CD4-positive, CD25-positive, alpha-beta regulatory T cell (primary cell): ENCODE results near the gene ZNF618. TPM values are rescaled to one million over a fixed set of nuclear protein-coding genes. Genes with fewer than 3 reads are reported as not detected.

Experiments used
- ATAC-seq, 2 donors: fragments of 150-1000 bp; cut with Tn5 transposase; one replicate each; pipeline ENCODE4 v1.10.0; 2021; ENCODE audit warnings: low read depth in 2 of 2, moderate number of reproducible peaks in 2 of 2, moderate library complexity in 1 of 2
- DNase-seq, 3 donors: peaks; one replicate each; pipeline versions ENCODE4 v3.0.0 to v3.0.0-alpha.2; 2012 to 2022; ENCODE audit warnings: mixed read lengths in 1 of 3
- H3K27ac ChIP-seq: one replicate; pipeline ENCODE4 v1.7.0; 2013; ENCODE audit warnings: mild to moderate bottlenecking, low read length; ENCODE audit not compliant: insufficient read depth, poor library complexity, severe bottlenecking
- H3K27me3 ChIP-seq: one replicate; pipeline ENCODE4 v1.7.0; 2013; ENCODE audit warnings: low read length; ENCODE audit not compliant: control insufficient read depth, insufficient read depth
- H3K36me3 ChIP-seq: one replicate; pipeline ENCODE4 v1.7.0; 2013; ENCODE audit warnings: mild to moderate bottlenecking, low read length, moderate library complexity; ENCODE audit not compliant: control insufficient read depth, insufficient read depth
- H3K4me1 ChIP-seq: 2 replicates; pipeline ENCODE4 v1.7.0; 2013; ENCODE audit warnings: mild to moderate bottlenecking, low read length; ENCODE audit not compliant: insufficient read depth, control insufficient read depth, poor library complexity, severe bottlenecking
- H3K4me3 ChIP-seq: one replicate; pipeline ENCODE4 v1.7.0; 2013; ENCODE audit warnings: low read depth, mild to moderate bottlenecking, low read length, moderate library complexity
- H3K9me3 ChIP-seq, 2 experiments: 1 replicate in 1 of 2; 2 replicates in 1 of 2; pipeline ENCODE4 v1.7.0; 2013; ENCODE audit warnings: low read length in 2 of 2, mild to moderate bottlenecking in 1 of 2, moderate library complexity in 1 of 2; ENCODE audit not compliant: control insufficient read depth in 2 of 2
- H3K27ac Mint-ChIP-seq, 3 donors: one replicate each; pipeline ENCODE4 v1.8.0; 2020 to 2022; ENCODE audit warnings: mild to moderate bottlenecking in 3 of 3, mixed read lengths in 3 of 3, moderate library complexity in 2 of 3
- H3K27me3 Mint-ChIP-seq: one replicate; pipeline ENCODE4 v1.8.0; 2022; ENCODE audit warnings: mild to moderate bottlenecking, mixed read lengths
- H3K36me3 Mint-ChIP-seq: one replicate; pipeline ENCODE4 v1.8.0; 2020; ENCODE audit warnings: mixed read lengths
- H3K4me1 Mint-ChIP-seq, 4 donors: one replicate each; pipeline ENCODE4 v1.8.0; 2020 to 2022; ENCODE audit warnings: mixed read lengths in 4 of 4, mild to moderate bottlenecking in 1 of 4
- H3K4me3 Mint-ChIP-seq, 4 donors: one replicate each; pipeline ENCODE4 v1.8.0; 2020 to 2022; ENCODE audit warnings: mild to moderate bottlenecking in 4 of 4, mixed read lengths in 4 of 4, moderate library complexity in 3 of 4
- H3K9me3 Mint-ChIP-seq, 7 donors: one replicate each; pipeline ENCODE4 v1.8.0; 2020 to 2022; ENCODE audit warnings: mixed read lengths in 7 of 7, mild to moderate bottlenecking in 3 of 7, moderate library complexity in 2 of 7
- polyA plus RNA-seq, 4 donors: library from polyadenylated mRNA; unstranded; fragments of 300-500 nt; fragmentation: Illumina TruSeq; gene quantifications; one replicate each; pipeline ENCODE4 v1.2.3, GENCODE V29; 2021
- total RNA-seq: library from RNA; stranded (reverse); gene quantifications from one replicate; pipeline ENCODE4 v1.2.3, GENCODE V29; 2022

The ZNF618 gene
- total and polyA plus RNA-seq, 5 donors from 2014 or later = 0.86 TPM; not detected in 4

DNA sequence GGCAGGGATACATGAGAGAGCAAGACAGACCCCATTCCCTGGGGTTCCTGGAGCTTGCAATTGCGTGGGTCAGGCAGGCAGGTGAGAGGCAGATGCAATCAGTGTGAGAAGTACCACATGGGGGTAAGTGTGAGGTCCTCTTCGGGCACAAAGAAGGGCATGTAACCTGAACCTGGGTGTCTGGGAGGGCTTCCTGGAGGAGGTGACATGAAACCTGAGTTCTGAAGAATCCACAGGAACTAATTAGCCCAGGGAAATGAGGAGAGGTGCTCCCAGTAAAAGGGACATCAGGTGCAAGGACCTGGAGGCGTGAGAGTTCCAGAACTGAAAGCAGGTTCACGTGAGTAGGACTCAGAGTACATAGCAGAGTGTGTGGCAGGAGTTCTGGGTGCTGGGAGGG lies 199.5 kb downstream of the ZNF618 start:
- peaks cover 0 to 3% (median 0%) of the 10 kb centered on the region in 7 donors for H3K9me3 Mint-ChIP-seq
- H3K36me3 Mint-ChIP-seq = no peaks in the 10 kb centered on the region
- no peak overlapping the region for H3K4me3 Mint-ChIP-seq
- H3K27ac Mint-ChIP-seq = no peak overlapping the region
- no peaks in the 10 kb centered on the region for H3K9me3 ChIP-seq
- no peak overlapping the region for H3K27ac ChIP-seq
- no peaks in the 10 kb centered on the region for H3K4me1 ChIP-seq
- ATAC-seq (no peak), DNase-seq (no peak)
- no peak overlapping the region for H3K4me3 ChIP-seq
- no peaks in the 10 kb centered on the region for H3K4me1 Mint-ChIP-seq
- no peaks in the 10 kb centered on the region for H3K36me3 ChIP-seq
- peaks cover 4% of the 10 kb centered on the region for H3K27me3 Mint-ChIP-seq
- no peaks in the 10 kb centered on the region for H3K27me3 ChIP-seq

DNA sequence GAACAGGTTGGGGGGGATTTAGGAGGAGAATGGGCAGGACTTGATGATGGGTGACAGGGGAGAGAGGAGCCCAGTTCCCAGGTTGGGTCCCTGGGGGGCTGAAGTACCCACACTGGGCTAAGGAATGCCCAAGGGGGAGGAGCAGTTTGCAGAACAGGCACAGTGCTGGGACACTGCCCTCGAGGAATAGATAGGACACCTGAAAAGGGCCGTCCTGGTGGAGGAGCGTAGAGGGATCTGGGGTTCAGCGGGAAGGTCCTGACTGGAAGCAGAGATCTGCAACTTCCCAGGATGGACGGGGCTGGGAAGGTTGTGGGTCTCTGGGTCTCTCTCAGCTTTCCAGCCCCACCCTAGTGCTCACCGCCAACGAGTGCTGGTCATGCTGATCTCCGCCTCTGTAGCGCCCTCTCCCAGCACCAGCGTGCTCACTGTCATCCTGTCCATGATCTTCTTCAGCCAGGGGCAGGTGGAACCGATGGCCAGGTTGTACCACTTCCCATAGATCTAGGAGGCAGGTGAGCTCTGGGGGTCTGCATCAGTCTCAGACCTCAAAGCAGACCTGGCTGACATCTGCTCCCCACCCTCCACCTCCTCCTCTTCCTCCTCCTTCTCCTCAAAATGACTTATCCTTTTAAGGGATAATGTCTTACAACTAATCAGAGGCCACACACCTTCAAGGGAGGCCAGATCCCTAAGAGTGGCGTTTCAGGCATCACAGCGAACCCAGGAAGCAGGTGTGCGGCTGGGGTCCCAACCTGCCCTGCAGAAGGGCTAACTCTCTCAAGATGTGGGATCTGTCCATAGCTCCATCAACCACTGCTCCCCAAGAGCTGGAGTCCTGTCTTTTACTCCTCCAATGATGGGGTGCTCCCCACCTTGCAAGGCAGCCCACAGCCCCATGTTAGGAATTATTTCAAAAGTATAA lies 200.4 kb downstream of the ZNF618 start:
- Histone ChIP-seq H3K4me1 (no peaks in the 10 kb centered on the region), H3K36me3 (no peaks in the 10 kb centered on the region), H3K9me3 (no peaks in the 10 kb centered on the region), H3K4me3 (no peak overlapping the region), H3K27ac (no peak overlapping the region), H3K27me3 (no peaks in the 10 kb centered on the region)
- Mint-ChIP-seq H3K4me1 (no peaks in the 10 kb centered on the region), H3K27me3 (peaks cover 4% of the 10 kb centered on the region), H3K4me3 (no peak overlapping the region), H3K36me3 (no peaks in the 10 kb centered on the region), H3K9me3 (peaks cover 0 to 3% (median 0%) of the 10 kb centered on the region in 7 donors), H3K27ac (peak overlapping the region in 1 of 3 donors; percentile 16)
- no peak for DNase-seq
- no peak for ATAC-seq

DNA sequence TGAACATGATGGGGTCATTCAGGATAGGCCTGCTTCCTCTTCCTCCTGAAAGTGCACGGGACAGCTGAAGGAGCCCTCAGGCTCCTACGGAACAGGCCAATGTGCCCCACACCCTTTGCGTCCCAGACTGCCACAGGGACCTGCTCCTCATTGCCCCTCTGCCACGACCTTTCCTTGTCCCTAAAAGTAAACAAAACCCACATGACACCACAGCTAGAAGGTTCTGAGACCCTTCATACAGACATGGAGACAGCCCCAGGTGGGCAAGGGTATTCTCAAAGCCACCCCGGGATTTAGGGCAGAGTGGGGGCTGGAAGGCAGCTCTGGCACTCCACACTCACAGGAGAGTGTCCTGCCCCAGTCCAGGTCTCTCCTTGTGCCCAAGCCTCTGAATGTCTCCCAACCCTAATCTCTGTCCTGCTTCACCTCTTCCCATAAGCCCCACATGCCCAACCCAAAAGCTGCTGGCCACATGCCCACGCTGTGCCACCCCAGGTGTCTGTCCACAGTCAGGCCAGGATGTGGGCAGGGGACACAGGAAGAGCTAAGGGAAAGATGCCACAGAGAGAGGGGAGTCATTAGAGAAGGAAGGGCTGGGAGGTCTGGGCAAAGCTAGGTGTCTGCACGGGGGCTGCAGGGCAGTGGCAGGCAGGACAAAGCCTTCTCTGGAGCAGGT lies 201.2 kb downstream of the ZNF618 start:
- H3K9me3 ChIP-seq = no peaks in the 10 kb centered on the region
- Mint-ChIP-seq H3K27me3 (peaks cover 4% of the 10 kb centered on the region), H3K4me1 (peaks cover 0 to under 1% (median 0%) of the 10 kb centered on the region in 4 donors), H3K36me3 (no peaks in the 10 kb centered on the region), H3K9me3 (peaks cover 0 to 3% (median 0%) of the 10 kb centered on the region in 7 donors), H3K4me3 (no peak overlapping the region), H3K27ac (no peak overlapping the region)
- no peaks in the 10 kb centered on the region for H3K27me3 ChIP-seq
- no peaks in the 10 kb centered on the region for H3K4me1 ChIP-seq
- no peak for DNase-seq
- no peaks in the 10 kb centered on the region for H3K36me3 ChIP-seq
- H3K27ac ChIP-seq = no peak overlapping the region
- no peak for ATAC-seq
- H3K4me3 ChIP-seq = no peak overlapping the region

DNA sequence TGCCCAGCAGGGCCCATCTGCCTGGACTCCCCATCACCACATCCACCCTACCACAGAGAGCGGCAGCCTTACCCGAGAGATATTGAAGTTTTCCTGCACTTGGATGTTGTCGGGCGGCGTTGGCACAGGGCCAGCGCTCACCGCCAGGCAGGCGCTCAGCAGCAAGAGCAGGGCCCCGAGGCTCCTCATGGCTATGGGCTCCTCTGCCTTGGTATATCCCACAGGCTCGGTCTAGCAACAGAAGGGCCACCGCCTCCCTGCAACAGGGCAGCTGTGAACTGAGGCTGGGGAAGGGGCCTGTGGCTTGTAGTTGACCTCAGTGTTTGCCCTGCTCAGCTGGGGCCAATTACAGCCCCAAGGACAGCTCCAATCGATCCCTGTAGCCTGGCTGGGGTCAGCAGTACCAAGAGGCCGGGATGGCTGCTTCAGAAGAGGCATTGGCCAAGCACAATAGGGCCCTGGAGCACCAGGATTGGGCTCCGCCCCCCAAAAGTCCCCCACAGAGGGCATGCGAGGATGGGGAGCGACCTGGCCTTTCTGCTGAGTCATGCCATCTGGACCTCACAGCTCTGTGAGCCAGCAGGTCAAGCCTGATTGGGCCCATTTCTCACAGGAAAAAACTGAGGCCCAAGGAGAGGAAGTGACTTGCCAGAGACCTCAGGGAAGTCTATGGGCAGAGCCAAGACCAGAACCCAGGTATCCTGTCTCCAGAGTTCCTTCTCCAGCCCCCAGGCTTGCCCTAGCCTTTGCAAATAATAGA lies 202.1 kb downstream of the ZNF618 start, which contains the start of gene AMBP:
Gene AMBP, minus strand, starts transcription at position 280 of the 760 bp plus-strand sequence. Its CDS starts 91 bp downstream, at position 189.
- no peak for ATAC-seq
- peaks cover 0 to 3% (median 0%) of the 10 kb centered on the region in 7 donors for H3K9me3 Mint-ChIP-seq
- H3K27ac Mint-ChIP-seq = peak within 1 kb of the TSS in 1 of 3 donors; percentile 34
- H3K4me3 ChIP-seq = no peak within 1 kb of the TSS
- DNase-seq = no peak
- H3K27me3 Mint-ChIP-seq = peaks cover 4% of the 10 kb centered on the region
- no peaks in the 10 kb centered on the region for H3K27me3 ChIP-seq
- H3K4me3 Mint-ChIP-seq = no peak within 1 kb of the TSS
- H3K4me1 ChIP-seq = no peaks in the 10 kb centered on the region
- no peaks in the 10 kb centered on the region for H3K9me3 ChIP-seq
- H3K27ac ChIP-seq = no peak within 1 kb of the TSS
- no peaks in the 10 kb centered on the region for H3K36me3 ChIP-seq
- no peaks in the 10 kb centered on the region for H3K36me3 Mint-ChIP-seq
- H3K4me1 Mint-ChIP-seq = peaks cover 0 to 5% (median 3%) of the 10 kb centered on the region in 4 donors

DNA sequence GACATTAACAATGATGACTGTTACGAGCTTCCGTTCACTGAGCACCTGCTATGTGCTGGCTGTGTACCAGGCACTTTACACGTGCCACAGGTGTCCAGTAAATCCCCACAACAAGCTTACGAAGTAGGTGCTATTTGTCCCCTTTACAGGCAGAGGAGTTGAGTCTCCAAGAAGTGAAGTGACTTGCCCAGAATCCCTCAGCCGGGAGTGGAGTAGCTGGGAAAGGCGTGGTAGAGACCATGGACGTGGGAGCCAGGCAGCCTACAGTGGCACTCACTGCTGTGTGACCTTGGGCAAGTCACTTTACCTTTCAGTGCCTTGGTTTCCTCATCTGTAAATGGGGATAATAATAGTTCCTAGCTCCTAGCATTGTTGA lies 202.7 kb downstream of the ZNF618 start:
- ATAC-seq (no peak), DNase-seq (no peak)
- Mint-ChIP-seq H3K27me3 (peaks cover 4% of the 10 kb centered on the region), H3K9me3 (peaks cover 0 to 3% (median 0%) of the 10 kb centered on the region in 7 donors), H3K4me3 (no peak overlapping the region), H3K27ac (no peak overlapping the region), H3K36me3 (no peaks in the 10 kb centered on the region), H3K4me1 (peaks cover 0 to 5% (median 3%) of the 10 kb centered on the region in 4 donors)
- no peaks in the 10 kb centered on the region for H3K27me3 ChIP-seq
- H3K9me3 ChIP-seq = no peaks in the 10 kb centered on the region
- H3K4me3 ChIP-seq = no peak overlapping the region
- no peaks in the 10 kb centered on the region for H3K4me1 ChIP-seq
- H3K36me3 ChIP-seq = no peaks in the 10 kb centered on the region
- H3K27ac ChIP-seq = no peak overlapping the region

DNA sequence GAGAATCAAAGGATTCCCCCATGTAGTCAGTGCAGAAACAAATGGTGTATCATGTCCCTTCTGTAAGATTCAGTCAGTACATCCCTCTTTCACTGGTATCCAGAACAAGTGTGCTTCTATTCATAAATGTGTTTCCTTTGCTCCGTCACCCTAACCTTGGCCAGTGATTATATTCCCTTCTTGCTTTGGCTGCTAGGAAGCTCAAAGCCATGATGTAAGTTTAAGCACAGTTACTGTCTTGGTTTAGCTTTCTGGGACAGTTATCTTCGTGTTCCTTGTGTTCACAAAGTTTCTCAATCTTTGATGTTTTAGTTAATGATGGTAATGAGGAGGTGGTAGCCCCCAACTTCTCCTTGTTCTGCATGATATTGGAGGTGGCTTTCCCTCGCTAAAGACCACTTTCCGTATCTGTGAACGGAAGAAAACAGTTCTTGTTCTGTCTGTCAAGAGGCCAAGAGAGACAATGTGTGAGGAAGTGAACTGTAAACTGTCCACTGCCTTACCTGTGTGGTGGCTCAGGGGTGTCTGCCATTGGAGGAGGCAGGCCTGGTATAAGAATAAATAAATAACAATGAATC lies 204.2 kb downstream of the ZNF618 start:
- peaks cover 4% of the 10 kb centered on the region for H3K27me3 Mint-ChIP-seq
- Histone ChIP-seq H3K4me1 (no peaks in the 10 kb centered on the region), H3K27me3 (no peaks in the 10 kb centered on the region), H3K36me3 (no peaks in the 10 kb centered on the region), H3K9me3 (no peaks in the 10 kb centered on the region), H3K4me3 (no peak overlapping the region), H3K27ac (no peak overlapping the region)
- no peaks in the 10 kb centered on the region for H3K36me3 Mint-ChIP-seq
- H3K4me3 Mint-ChIP-seq = no peak overlapping the region
- no peak for ATAC-seq
- H3K9me3 Mint-ChIP-seq = peaks cover 0 to 2% (median 0%) of the 10 kb centered on the region in 7 donors
- H3K4me1 Mint-ChIP-seq = peaks cover 0 to 5% (median 3%) of the 10 kb centered on the region in 4 donors
- no peak for DNase-seq
- no peak overlapping the region for H3K27ac Mint-ChIP-seq

DNA sequence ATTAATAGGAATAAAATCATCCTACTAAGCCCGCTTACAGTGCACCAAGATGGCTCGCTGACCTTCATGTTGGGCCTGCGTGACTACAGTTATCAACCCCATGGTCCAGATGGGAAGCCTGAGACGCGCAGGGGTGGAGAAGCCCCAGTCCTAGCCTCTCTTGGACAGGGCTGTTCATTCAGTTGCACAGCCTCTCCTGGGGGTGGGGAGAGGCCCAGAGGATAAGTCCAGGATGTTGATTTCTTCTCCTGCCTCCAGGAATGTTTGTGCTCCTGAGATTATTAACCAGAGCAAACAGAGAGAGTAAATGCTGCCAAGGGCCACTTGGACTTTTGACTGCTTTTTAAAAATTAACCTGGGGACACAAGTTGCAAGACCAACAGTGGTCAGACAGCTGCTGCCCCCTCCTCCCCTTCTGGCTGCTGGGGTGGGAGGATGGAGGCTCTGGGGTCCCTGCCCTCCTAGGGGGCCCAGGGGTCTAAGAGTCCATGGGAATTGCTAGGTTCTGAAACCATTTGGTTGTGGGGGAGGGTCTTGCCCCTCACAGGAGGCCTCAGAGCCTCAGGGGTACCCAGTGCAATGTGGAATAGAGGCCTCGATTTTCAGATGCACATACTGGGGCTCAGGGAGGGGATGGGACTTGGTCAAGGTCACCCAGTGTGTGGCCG lies 204.8 kb downstream of the ZNF618 start:
- Histone ChIP-seq H3K27me3 (no peaks in the 10 kb centered on the region), H3K9me3 (no peaks in the 10 kb centered on the region), H3K4me3 (no peak overlapping the region), H3K36me3 (no peaks in the 10 kb centered on the region), H3K27ac (no peak overlapping the region), H3K4me1 (no peaks in the 10 kb centered on the region)
- DNase-seq (no peak), ATAC-seq (no peak)
- H3K27ac Mint-ChIP-seq = no peak overlapping the region
- H3K4me3 Mint-ChIP-seq = no peak overlapping the region
- H3K27me3 Mint-ChIP-seq = peaks cover 4% of the 10 kb centered on the region
- H3K4me1 Mint-ChIP-seq = peaks cover 0 to 5% (median 3%) of the 10 kb centered on the region in 4 donors
- no peaks in the 10 kb centered on the region for H3K36me3 Mint-ChIP-seq
- peaks cover 0 to 2% (median 0%) of the 10 kb centered on the region in 7 donors for H3K9me3 Mint-ChIP-seq
